Pancreas (tissue), 10 donors: ENCODE data around the gene TDRD3. TPM values are rescaled to one million over a fixed set of nuclear protein-coding genes. Genes with fewer than 3 reads are reported as not detected.

Experiments
- ATAC-seq, 4 donors: fragments of 200-7000 bp; cut with Tn5 transposase; one replicate each; pipeline versions ENCODE4 v1.8.0 to v1.9.1; 2020; ENCODE audit warnings: mild to moderate bottlenecking in 4 of 4, moderate library complexity in 4 of 4
- DNase-seq, 6 donors: peaks; one replicate each; pipeline ENCODE4 v3.0.0-alpha.2; 2020
- FAIRE-seq: peaks from 2 replicates; lab custom pipeline; 2012; peaks lifted over from hg19 to GRCh38; lab: Jason Lieb, UNC
- H3K27ac ChIP-seq, 4 donors: fragments of 200-600 bp; sonication (generic); 1 replicate in 3 of 4; 2 replicates in 1 of 4; pipeline versions ENCODE4 v1.5.0 to v1.8.0; 2020
- H3K27me3 ChIP-seq, 4 donors: fragments of 200-600 bp; one replicate each; pipeline ENCODE4 v1.8.0; 2021
- H3K36me3 ChIP-seq, 3 donors: fragments of 200-600 bp; sonication (generic) in 1 of 3; one replicate each; pipeline versions ENCODE4 v1.5.0 to v1.8.0; 2020 to 2021
- H3K4me1 ChIP-seq, 3 donors: fragments of 200-600 bp; one replicate each; pipeline ENCODE4 v1.8.0; 2021
- H3K4me3 ChIP-seq, 4 donors: fragments of 200-600 bp; sonication (generic) in 2 of 4; one replicate each; pipeline versions ENCODE4 v1.5.0 to v1.8.0; 2020 to 2021
- H3K9me3 ChIP-seq, 4 donors: fragments of 200-600 bp; one replicate each; pipeline ENCODE4 v1.8.0; 2021
- WGBS, 2 donors: extraction: QIAGEN DNeasy Blood & Tissue Kit; methylation state at CpG; one replicate each; pipeline ENCODE4 v1.1.7; 2013; 5-methylcytosine and 5-hydroxymethylcytosine counted together
- intact Hi-C, 3 donors: fragments of 100-400 bp; cut with DNase I; formaldehyde crosslinking; loops; one replicate each; pipeline versions ENCODE4 v1.11.1 to v1.14.2; 2022
- polyA plus RNA-seq, 2 donors: library from polyadenylated mRNA; stranded (reverse); fragments of 200-250 nt; gene quantifications; one replicate each; pipeline ENCODE4 v1.2.3, GENCODE V29; 2013
- total RNA-seq, 6 donors: library from RNA; stranded (reverse); fragmentation: NEBNext Ultra II Directional in 4 of 6; extraction: Animal tissue kit (Norgen Biotek cat#: 25700) in 4 of 6; gene quantifications; one replicate each; pipeline versions ENCODE4 v1.2.1 to v1.2.4, GENCODE V29; 2021 to 2023
- TF ChIP-seq, protein P1 (sequence below), 4 donors: fragments of 200-600 bp; sonication (generic) in 3 of 4; IDR thresholded peaks; one replicate each; pipeline versions ENCODE4 v1.5.0 to v1.8.0; 2021; ENCODE audit warnings: antibody characterized with exemption in 4 of 4
- donor health status: healthy with polysubstance abuse.
- donor health status: DM: no; HTN: no; CAD: no; lungs with moderate emphysema.
- donor health status: DM: no; HTN: no; CAD: no.
- donor health status: control.
- donor health status: control.
- donor health status: Bipolar disorder and iron deficiency.
- donor health status: DM: yes; HTN: yes; CAD: no.
- donor health status: DM: no; HTN: no; CAD: no.
- donor health status: DM: no; HTN: no; CAD: no.
- donor health status: DM: yes; HTN: yes; CAD: no.

Gene TDRD3
- total and polyA plus RNA-seq, 8 donors = 12.2 to 24.6 (median 20.3) TPM

GRCh38 chr13:60351855-60352615 lies 45.0 kb upstream of the TDRD3 start:
- Histone ChIP-seq H3K9me3 (no peaks in the 10 kb centered on the region), H3K4me3 (no peak overlapping the region), H3K27me3 (no peaks in the 10 kb centered on the region), H3K36me3 (no peaks in the 10 kb centered on the region), H3K4me1 (peaks cover 0 to 7% (median 7%) of the 10 kb centered on the region in 3 donors), H3K27ac (no peak overlapping the region)
- no peak for FAIRE-seq
- WGBS, 2 donors = 64 to 72% methylated on average over 4 of the region's 4 CpGs
- TF ChIP-seq, protein P1, sequence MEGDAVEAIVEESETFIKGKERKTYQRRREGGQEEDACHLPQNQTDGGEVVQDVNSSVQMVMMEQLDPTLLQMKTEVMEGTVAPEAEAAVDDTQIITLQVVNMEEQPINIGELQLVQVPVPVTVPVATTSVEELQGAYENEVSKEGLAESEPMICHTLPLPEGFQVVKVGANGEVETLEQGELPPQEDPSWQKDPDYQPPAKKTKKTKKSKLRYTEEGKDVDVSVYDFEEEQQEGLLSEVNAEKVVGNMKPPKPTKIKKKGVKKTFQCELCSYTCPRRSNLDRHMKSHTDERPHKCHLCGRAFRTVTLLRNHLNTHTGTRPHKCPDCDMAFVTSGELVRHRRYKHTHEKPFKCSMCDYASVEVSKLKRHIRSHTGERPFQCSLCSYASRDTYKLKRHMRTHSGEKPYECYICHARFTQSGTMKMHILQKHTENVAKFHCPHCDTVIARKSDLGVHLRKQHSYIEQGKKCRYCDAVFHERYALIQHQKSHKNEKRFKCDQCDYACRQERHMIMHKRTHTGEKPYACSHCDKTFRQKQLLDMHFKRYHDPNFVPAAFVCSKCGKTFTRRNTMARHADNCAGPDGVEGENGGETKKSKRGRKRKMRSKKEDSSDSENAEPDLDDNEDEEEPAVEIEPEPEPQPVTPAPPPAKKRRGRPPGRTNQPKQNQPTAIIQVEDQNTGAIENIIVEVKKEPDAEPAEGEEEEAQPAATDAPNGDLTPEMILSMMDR (IDR thresholded peaks at IDR 0.05) = no peak
- no peak for ATAC-seq
- DNase-seq = no peak
- intact Hi-C loops = no loop called here

- Histone ChIP-seq H3K4me1 (peaks cover 0 to 7% (median 2%) of the 10 kb centered on the region in 3 donors), H3K36me3 (no peaks in the 10 kb centered on the region), H3K27me3 (no peaks in the 10 kb centered on the region), H3K27ac (no peak overlapping the region), H3K9me3 (no peaks in the 10 kb centered on the region), H3K4me3 (no peak overlapping the region)
- no peak for ATAC-seq
- no peak for FAIRE-seq
- DNase-seq = no peak
- TF ChIP-seq, protein P1 (IDR thresholded peaks at IDR 0.05) = no peak
- intact Hi-C loops = no loop called here
Measured at GRCh38 chr13:60352644-60353043, 44.4 kb upstream of the TDRD3 start.

GRCh38 chr13:60355056-60355455 lies 42.0 kb upstream of the TDRD3 start:
- Histone ChIP-seq H3K27ac (no peak overlapping the region), H3K4me3 (no peak overlapping the region), H3K36me3 (no peaks in the 10 kb centered on the region), H3K27me3 (no peaks in the 10 kb centered on the region), H3K4me1 (no peaks in the 10 kb centered on the region), H3K9me3 (no peaks in the 10 kb centered on the region)
- TF ChIP-seq, protein P1 (IDR thresholded peaks at IDR 0.05) = no peak
- no peak for DNase-seq
- no peak for ATAC-seq
- intact Hi-C loops = no loop called here
- FAIRE-seq = no peak

- no peak for DNase-seq
- intact Hi-C loops = no loop called here
- H3K36me3 ChIP-seq = no peaks in the 10 kb centered on the region
- no peak overlapping the region for H3K4me3 ChIP-seq
- H3K27me3 ChIP-seq = no peaks in the 10 kb centered on the region
- FAIRE-seq = no peak
- no peaks in the 10 kb centered on the region for H3K9me3 ChIP-seq
- no peaks in the 10 kb centered on the region for H3K4me1 ChIP-seq
- TF ChIP-seq, protein P1 (IDR thresholded peaks at IDR 0.05) = no peak
- H3K27ac ChIP-seq = no peak overlapping the region
- no peak for ATAC-seq
Measured at GRCh38 chr13:60356970-60357369, 40.0 kb upstream of the TDRD3 start.

GRCh38 chr13:60358453-60358852 lies 38.6 kb upstream of the TDRD3 start:
- TF ChIP-seq, protein P1 (IDR thresholded peaks at IDR 0.05) = no peak
- 84 to 90% methylated on average over 2 of the region's 2 CpGs for WGBS, 2 donors
- intact Hi-C loops = no loop called here
- no peak overlapping the region for H3K27ac ChIP-seq
- H3K27me3 ChIP-seq = no peaks in the 10 kb centered on the region
- H3K36me3 ChIP-seq = no peaks in the 10 kb centered on the region
- no peak overlapping the region for H3K4me3 ChIP-seq
- DNase-seq (no peak), ATAC-seq (no peak), FAIRE-seq (no peak)
- H3K4me1 ChIP-seq = no peaks in the 10 kb centered on the region
- no peaks in the 10 kb centered on the region for H3K9me3 ChIP-seq
